ENCODE data around the gene GRM8. TPM values are rescaled to one million over a fixed set of nuclear protein-coding genes. Genes with fewer than 3 reads are reported as not detected.

The GRM8 gene
- total and polyA plus RNA-seq, 10 of the 15 experiments (the other 5 are each of a cell fraction or from before 2014, with no cell fraction given): 0.33 to 7.1 (median 0.45) TPM; not detected in 2

DNA sequence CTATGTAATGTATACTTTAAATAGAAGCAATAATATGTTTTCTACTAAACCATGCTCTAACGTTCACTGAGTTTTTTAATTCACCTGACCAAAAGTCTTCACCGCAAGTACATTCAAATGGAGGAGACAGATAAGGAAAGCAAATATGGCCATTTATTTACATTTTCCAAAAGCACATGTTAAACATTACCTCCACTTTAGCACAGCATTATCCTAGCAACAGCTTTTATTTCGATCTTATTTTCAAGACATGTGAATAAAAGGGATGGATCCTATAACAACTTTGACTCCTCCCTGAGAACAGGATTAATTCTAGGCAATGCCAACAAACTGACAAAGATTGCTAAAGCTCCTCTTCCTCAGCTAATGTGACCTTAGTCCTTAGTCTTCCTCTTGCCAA is 11.5 kb upstream of the GRM8 start:
- TF ChIP-seq MXI1 (IDR thresholded peaks at IDR 0.05; ENCODE audit: low read depth, low read length) (no peak), EED (IDR thresholded peaks at IDR 0.05; ENCODE audit: low read depth) (no peak), IKZF1 (conservative IDR thresholded peaks at IDR 0.05) (no peak)
- TF ChIP-seq, protein P1, sequence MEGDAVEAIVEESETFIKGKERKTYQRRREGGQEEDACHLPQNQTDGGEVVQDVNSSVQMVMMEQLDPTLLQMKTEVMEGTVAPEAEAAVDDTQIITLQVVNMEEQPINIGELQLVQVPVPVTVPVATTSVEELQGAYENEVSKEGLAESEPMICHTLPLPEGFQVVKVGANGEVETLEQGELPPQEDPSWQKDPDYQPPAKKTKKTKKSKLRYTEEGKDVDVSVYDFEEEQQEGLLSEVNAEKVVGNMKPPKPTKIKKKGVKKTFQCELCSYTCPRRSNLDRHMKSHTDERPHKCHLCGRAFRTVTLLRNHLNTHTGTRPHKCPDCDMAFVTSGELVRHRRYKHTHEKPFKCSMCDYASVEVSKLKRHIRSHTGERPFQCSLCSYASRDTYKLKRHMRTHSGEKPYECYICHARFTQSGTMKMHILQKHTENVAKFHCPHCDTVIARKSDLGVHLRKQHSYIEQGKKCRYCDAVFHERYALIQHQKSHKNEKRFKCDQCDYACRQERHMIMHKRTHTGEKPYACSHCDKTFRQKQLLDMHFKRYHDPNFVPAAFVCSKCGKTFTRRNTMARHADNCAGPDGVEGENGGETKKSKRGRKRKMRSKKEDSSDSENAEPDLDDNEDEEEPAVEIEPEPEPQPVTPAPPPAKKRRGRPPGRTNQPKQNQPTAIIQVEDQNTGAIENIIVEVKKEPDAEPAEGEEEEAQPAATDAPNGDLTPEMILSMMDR (IDR thresholded peaks at IDR 0.05 in 2 of 3, conservative IDR thresholded peaks at IDR 0.05 in 1 of 3; ENCODE audit: control insufficient read depth in 2 of 3, extremely low read depth in 1 of 3, insufficient read depth in 1 of 3, low read depth in 3 of 3, low read length in 3 of 3): no peak
- in situ Hi-C loops (cut with MboI) (no loop called here), intact Hi-C loops (cut with micrococcal nuclease; ENCODE audit: unreplicated experiment) (no loop called here)
- H3K27me3 ChIP-seq (replicated peaks in 1 of 2; ENCODE audit: control insufficient read depth in 2 of 2, insufficient read depth in 2 of 2, low read length in 1 of 2): peaks cover 0 to 2% of the 10 kb centered on the region in 2 experiments; a peak in 2 of 4 replicates
- no peak overlapping the region for H3K4me2 ChIP-seq (ENCODE audit: control insufficient read depth, insufficient read depth)
- SMC1A ChIA-PET (ENCODE audit: uncharacterized antibody, unreplicated experiment): interaction anchor here (1.3 kb wide), 1 partner anchor 16 kb away, joined by 3 read pairs; no protein-coding TSS in a partner anchor
- WGBS (ENCODE audit: insufficient coverage, insufficient replicate concordance, low lambda C conversion rate, missing lambda C conversion rate): 67% methylated on average over 3 of the region's 3 CpGs
- no peak overlapping the region for H2AFZ ChIP-seq (ENCODE audit: control insufficient read depth, low read depth, low read length)
- FAIRE-seq (no peak), DNase-seq (ENCODE audit: low read depth, low spot score) (no peak), ATAC-seq (no peak)
- H3K4me1 ChIP-seq (ENCODE audit: control insufficient read depth, insufficient read depth, low read length): no peaks in the 10 kb centered on the region
- RAD21 ChIA-PET (ENCODE audit: unreplicated experiment): no interaction called here
- H3K9me3 ChIP-seq (replicated peaks; ENCODE audit: control insufficient read depth, insufficient read depth, low read length): no peaks in the 10 kb centered on the region
- H3K9ac ChIP-seq (ENCODE audit: control insufficient read depth, insufficient read depth, low read length): no peak overlapping the region
- H3K79me2 ChIP-seq (ENCODE audit: control insufficient read depth, insufficient read depth, low read length): no peaks in the 10 kb centered on the region
- H4K20me1 ChIP-seq (ENCODE audit: control insufficient read depth, insufficient read depth): no peaks in the 10 kb centered on the region
- no peak overlapping the region for H3K4me3 ChIP-seq
- H3K27ac ChIP-seq (ENCODE audit: control insufficient read depth, insufficient read depth): no peak overlapping the region
- no TSS peak for BruUV-seq (replicated peaks)
- CTCF ChIA-PET: no interaction called here
- POLR2A ChIA-PET: no interaction called here
- H3K36me3 ChIP-seq (ENCODE audit: control insufficient read depth in 2 of 2, insufficient read depth in 2 of 2, low read length in 1 of 2): no peaks in the 10 kb centered on the region

DNA sequence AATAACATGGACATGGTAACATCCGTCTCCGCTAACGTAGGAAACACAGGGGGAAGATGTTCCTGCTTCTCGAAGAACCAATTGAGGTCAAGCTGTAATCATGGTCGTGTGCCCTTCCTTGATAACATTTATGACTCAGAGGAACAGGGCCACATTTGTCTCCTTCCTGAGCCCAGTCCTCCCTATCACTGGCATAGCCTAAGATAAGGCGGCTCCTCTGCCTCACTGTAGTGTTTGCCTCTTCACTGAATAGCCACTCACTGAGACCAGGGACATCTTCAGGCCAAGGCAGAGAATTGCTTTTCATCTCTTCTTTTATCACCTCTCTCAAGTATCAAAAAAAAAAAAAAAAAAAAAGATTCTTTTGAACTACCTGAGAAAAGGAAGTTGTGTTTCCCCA is 5.4 kb upstream of the GRM8 start:
- SMC1A ChIA-PET (ENCODE audit: uncharacterized antibody, unreplicated experiment): no interaction called here
- Histone ChIP-seq H3K36me3 (ENCODE audit: control insufficient read depth in 2 of 2, insufficient read depth in 2 of 2, low read length in 1 of 2) (no peaks in the 10 kb centered on the region), H4K20me1 (ENCODE audit: control insufficient read depth, insufficient read depth) (no peaks in the 10 kb centered on the region), H3K79me2 (ENCODE audit: control insufficient read depth, insufficient read depth, low read length) (no peaks in the 10 kb centered on the region), H3K27me3 (replicated peaks in 1 of 2; ENCODE audit: control insufficient read depth in 2 of 2, insufficient read depth in 2 of 2, low read length in 1 of 2) (peaks cover 0 to 2% of the 10 kb centered on the region in 2 experiments; a peak in 3 of 4 replicates), H3K9ac (ENCODE audit: control insufficient read depth, insufficient read depth, low read length) (no peak overlapping the region), H3K4me1 (ENCODE audit: control insufficient read depth, insufficient read depth, low read length) (no peaks in the 10 kb centered on the region), H3K27ac (ENCODE audit: control insufficient read depth, insufficient read depth) (no peak overlapping the region), H2AFZ (ENCODE audit: control insufficient read depth, low read depth, low read length) (no peak overlapping the region), H3K4me2 (ENCODE audit: control insufficient read depth, insufficient read depth) (no peak overlapping the region), H3K4me3 (no peak overlapping the region), H3K9me3 (replicated peaks; ENCODE audit: control insufficient read depth, insufficient read depth, low read length) (no peaks in the 10 kb centered on the region)
- CTCF ChIA-PET: interaction anchor here (0.7 kb wide), 1 partner anchor 123 kb away, joined by 3 read pairs; no protein-coding TSS in a partner anchor
- RAD21 ChIA-PET (ENCODE audit: unreplicated experiment): no interaction called here
- DNase-seq (ENCODE audit: low read depth, low spot score): no peak
- no TSS peak for BruUV-seq (replicated peaks)
- ATAC-seq: no peak
- POLR2A ChIA-PET: no interaction called here
- 51% methylated on average over 6 of the region's 6 CpGs for WGBS (ENCODE audit: insufficient coverage, insufficient replicate concordance, low lambda C conversion rate, missing lambda C conversion rate)
- intact Hi-C loops (cut with micrococcal nuclease; ENCODE audit: unreplicated experiment) (no loop called here), in situ Hi-C loops (cut with MboI) (no loop called here)
- FAIRE-seq: no peak
- no peak for TF ChIP-seq ZNF24 (IDR thresholded peaks at IDR 0.05)
- TF ChIP-seq JUND (IDR thresholded peaks at IDR 0.05; ENCODE audit: low read depth, low read length): no peak
- no peak for TF ChIP-seq NFIC (IDR thresholded peaks at IDR 0.05; ENCODE audit: low read depth, low read length)
- no peak for TF ChIP-seq CBX5 (IDR thresholded peaks at IDR 0.05; ENCODE audit: low read depth)
- TF ChIP-seq MEF2A (IDR thresholded peaks at IDR 0.05; ENCODE audit: insufficient read depth, low read depth, low read length): no peak

All from GM12878 (cell line).